HepG2 (cell line): ENCODE data around the gene AKAP7.

Source experiments
- CBX2 ChIP-seq, 2 experiments: fragments of 200-600 bp in 1 of 2; sonication (generic); formaldehyde crosslinking in 1 of 2; IDR thresholded peaks; 2 replicates each; pipeline versions ENCODE4 v1.7.0 to v1.8.1; 2018 to 2022; ENCODE audit warnings: low read depth in 2 of 2, low read length in 1 of 2, mild to moderate bottlenecking in 1 of 2, missing genetic modification reagents in 1 of 2
- HIVEP1 ChIP-seq: sonication (generic); formaldehyde crosslinking; IDR thresholded peaks from 2 replicates; pipeline ENCODE4 v1.4.0; 2020; ENCODE audit warnings: mild to moderate bottlenecking, missing genetic modification reagents
- KDM2A ChIP-seq: sonication (generic); formaldehyde crosslinking; IDR thresholded peaks from 2 replicates; pipeline ENCODE4 v1.4.0; 2020; ENCODE audit warnings: low read depth, missing genetic modification reagents, borderline replicate concordance
- KMT2B ChIP-seq: IDR thresholded peaks from 2 replicates; pipeline ENCODE4 v1.6.1; 2016; ENCODE audit warnings: missing genetic modification reagents, missing compliant biosample characterization
- MAFK ChIP-seq, 2 experiments: IDR thresholded peaks in 1 of 2; conservative IDR thresholded peaks in 1 of 2; 2 replicates each; pipeline ENCODE4 v1.6.1; 2011; ENCODE audit warnings: improper control_type of control experiment in 2 of 2, low read length in 2 of 2
- PCBP1 ChIP-seq: fragments of 200-400 bp; formaldehyde crosslinking; IDR thresholded peaks from 2 replicates; pipeline ENCODE4 v1.6.1; 2017; ENCODE audit warnings: mild to moderate bottlenecking, low read depth, low read length, borderline replicate concordance
- POLR2A ChIP-seq, 2 experiments: IDR thresholded peaks; 2 replicates each; pipeline ENCODE4 v1.6.1; 2011; ENCODE audit warnings: low read depth in 2 of 2, low read length in 2 of 2, mild to moderate bottlenecking in 1 of 2, moderate library complexity in 1 of 2; ENCODE audit not compliant: insufficient read depth in 1 of 2
- POLR2AphosphoS2 ChIP-seq: IDR thresholded peaks from 2 replicates; pipeline ENCODE4 v1.6.1; 2011; ENCODE audit warnings: low read depth, low read length, improper control_type of control experiment
- POLR2AphosphoS5 ChIP-seq: IDR thresholded peaks from 2 replicates; pipeline ENCODE4 v1.6.1; 2012; ENCODE audit warnings: low read depth, low read length
- RAD21 ChIP-seq: fragments of 450-650 bp; formaldehyde crosslinking; IDR thresholded peaks from 2 replicates; pipeline ENCODE4 v1.5.0; 2020; ENCODE audit warnings: mild to moderate bottlenecking
- RNF2 ChIP-seq: fragments of 450-650 bp; conservative IDR thresholded peaks from 2 replicates; pipeline ENCODE4 v1.6.1; 2016; ENCODE audit warnings: low read depth
- SP2 ChIP-seq: sonication (generic); formaldehyde crosslinking; IDR thresholded peaks from 2 replicates; pipeline ENCODE4 v1.5.1; 2020; ENCODE audit warnings: mild to moderate bottlenecking, missing genetic modification reagents
- ZNF333 ChIP-seq: sonication (generic); formaldehyde crosslinking; IDR thresholded peaks from 2 replicates; pipeline ENCODE4 v1.4.0; 2020; ENCODE audit warnings: mild to moderate bottlenecking, missing genetic modification reagents, borderline replicate concordance
- ZNF773 ChIP-seq: sonication (generic); formaldehyde crosslinking; IDR thresholded peaks from 2 replicates; pipeline ENCODE4 v1.4.0; 2020; ENCODE audit warnings: missing genetic modification reagents, borderline replicate concordance

DNA sequence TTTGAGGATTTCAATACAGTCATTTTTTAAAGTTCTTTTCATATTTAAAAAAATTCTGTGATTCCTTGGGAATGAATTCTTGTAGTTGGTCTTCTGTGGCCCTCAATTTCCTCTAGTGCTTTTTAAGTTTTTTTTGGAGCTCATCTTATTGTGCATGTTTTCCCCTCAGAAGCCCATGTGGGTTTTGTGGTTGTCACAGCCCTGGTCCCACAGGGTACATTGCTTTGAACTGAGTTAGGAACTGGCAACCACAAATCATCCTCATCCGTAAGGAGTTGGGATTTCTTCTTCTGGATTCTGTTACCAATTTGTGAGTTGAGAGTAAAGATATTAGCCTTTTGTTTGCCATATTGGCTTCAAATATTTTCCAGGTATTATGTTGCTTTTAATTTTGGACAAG, 89.9 kb downstream of the AKAP7 start:
- no peak for TF ChIP-seq ZNF773 (CRISPR knock-in tag)
- no peak for TF ChIP-seq RNF2
- TF ChIP-seq PCBP1: no peak
- no peak for TF ChIP-seq HIVEP1 (CRISPR knock-in tag)
- no peak for TF ChIP-seq POLR2AphosphoS5
- TF ChIP-seq POLR2A (IDR thresholded peaks at IDR 0.05; ENCODE audit: insufficient read depth in 1 of 2, low read depth in 2 of 2, low read length in 2 of 2): no peak
- TF ChIP-seq KDM2A (CRISPR knock-in tag): no peak
- no peak for TF ChIP-seq ZNF333 (CRISPR knock-in tag)
- TF ChIP-seq RAD21 (CRISPR knock-in tag): no peak
- no peak for TF ChIP-seq MAFK (conservative IDR thresholded peaks at IDR 0.05 in 1 of 2, IDR thresholded peaks at IDR 0.05 in 1 of 2; ENCODE audit: low read length in 2 of 2)
- no peak for TF ChIP-seq KMT2B
- TF ChIP-seq POLR2AphosphoS2: no peak
- no peak for TF ChIP-seq SP2
- TF ChIP-seq CBX2 (IDR thresholded peaks at IDR 0.05; ENCODE audit: low read depth, low read length): no peak
- TF ChIP-seq CBX2 (CRISPR knock-in tag; IDR thresholded peaks at IDR 0.05; ENCODE audit: low read depth): no peak
